Measurements from ENCODE around the gene BDKRB1. TPM values are rescaled to one million over a fixed set of nuclear protein-coding genes. Genes with fewer than 3 reads are reported as not detected.

The BDKRB1 gene
- total RNA-seq: not detected
- not detected for polyA plus RNA-seq
- total RNA-seq: not detected

- H3K9me3 Mint-ChIP-seq: no peaks in the 10 kb centered on the region
- H3K27me3 Mint-ChIP-seq: peaks cover 14 to 39% (median 32%) of the 10 kb centered on the region in 5 donors
- H3K27me3 ChIP-seq (ENCODE audit: control insufficient read depth in 2 of 2, insufficient read depth in 2 of 2, low read length in 2 of 2): no peaks in the 10 kb centered on the region
- ChIA-PET POLR2A (no interaction called here), CTCF (no interaction called here)
- H3K4me3 Mint-ChIP-seq: no peak within 1 kb of the TSS
- H3K27ac ChIP-seq (ENCODE audit: low read depth, low read length): no peak within 1 kb of the TSS
- no peaks in the 10 kb centered on the region for H3K9me3 ChIP-seq (ENCODE audit: control insufficient read depth in 2 of 3, low read length in 3 of 3)
- DNase-seq (no peak), ATAC-seq (no peak)
- no peak within 1 kb of the TSS for H3K4me3 ChIP-seq (ENCODE audit: low read length)
- no peaks in the 10 kb centered on the region for H3K36me3 Mint-ChIP-seq
- no peaks in the 10 kb centered on the region for H3K4me1 Mint-ChIP-seq
- no peaks in the 10 kb centered on the region for H3K4me1 ChIP-seq (ENCODE audit: control insufficient read depth in 2 of 2, insufficient read depth in 2 of 2, low read length in 2 of 2)
- no peak within 1 kb of the TSS for H3K27ac Mint-ChIP-seq
- intact Hi-C loops (cut with micrococcal nuclease): no loop called here
- no peaks in the 10 kb centered on the region for H3K36me3 ChIP-seq (ENCODE audit: control insufficient read depth in 2 of 3, insufficient read depth in 3 of 3, low read length in 3 of 3)
Measured at GRCh38 chr14:96255501-96256366, at the start of gene BDKRB1. Gene BDKRB1, plus strand, starts transcription at chr14:96256210. Its CDS starts 7,473 bp downstream, at chr14:96263683.

- H3K9me3 ChIP-seq (ENCODE audit: control insufficient read depth in 2 of 3, low read length in 3 of 3): no peaks in the 10 kb centered on the region
- DNase-seq (no peak), ATAC-seq (no peak)
- Mint-ChIP-seq H3K9me3 (peaks cover 0 to 4% (median 0%) of the 10 kb centered on the region in 11 donors), H3K27ac (no peak overlapping the region), H3K27me3 (peaks cover 25 to 45% (median 28%) of the 10 kb centered on the region in 5 donors), H3K4me1 (peaks cover 0 to 12% (median 7%) of the 10 kb centered on the region in 7 donors), H3K36me3 (peaks cover 0 to 1% (median 0%) of the 10 kb centered on the region in 5 donors), H3K4me3 (no peak overlapping the region)
- no peak overlapping the region for H3K4me3 ChIP-seq (ENCODE audit: low read length)
- H3K27me3 ChIP-seq (ENCODE audit: control insufficient read depth in 2 of 2, insufficient read depth in 2 of 2, low read length in 2 of 2): peaks cover 0 to 5% of the 10 kb centered on the region in 2 donors
- no peaks in the 10 kb centered on the region for H3K36me3 ChIP-seq (ENCODE audit: control insufficient read depth in 2 of 3, insufficient read depth in 3 of 3, low read length in 3 of 3)
- intact Hi-C loops (cut with micrococcal nuclease): no loop called here
- H3K27ac ChIP-seq (ENCODE audit: low read depth, low read length): no peak overlapping the region
- H3K4me1 ChIP-seq (ENCODE audit: control insufficient read depth in 2 of 2, insufficient read depth in 2 of 2, low read length in 2 of 2): no peaks in the 10 kb centered on the region
- POLR2A ChIA-PET: no interaction called here
- CTCF ChIA-PET: interaction anchor here (0.6 kb wide), 1 partner anchor 163 kb away, joined by 3 read pairs; no protein-coding TSS in a partner anchor
Measured at GRCh38 chr14:96206461-96206860, 49.5 kb upstream of the BDKRB1 start.

- POLR2A ChIA-PET: no interaction called here
- H3K27me3 Mint-ChIP-seq: peaks cover 20 to 36% (median 25%) of the 10 kb centered on the region in 5 donors
- Histone ChIP-seq H3K27ac (ENCODE audit: low read depth, low read length) (no peak overlapping the region), H3K9me3 (ENCODE audit: control insufficient read depth in 2 of 3, low read length in 3 of 3) (peaks cover 0 to 10% (median 0%) of the 10 kb centered on the region in 3 experiments), H3K4me1 (ENCODE audit: control insufficient read depth in 2 of 2, insufficient read depth in 2 of 2, low read length in 2 of 2) (no peaks in the 10 kb centered on the region), H3K4me3 (ENCODE audit: low read length) (no peak overlapping the region), H3K27me3 (ENCODE audit: control insufficient read depth in 2 of 2, insufficient read depth in 2 of 2, low read length in 2 of 2) (peaks cover 0 to 5% of the 10 kb centered on the region in 2 donors), H3K36me3 (ENCODE audit: control insufficient read depth in 2 of 3, insufficient read depth in 3 of 3, low read length in 3 of 3) (no peaks in the 10 kb centered on the region)
- H3K27ac Mint-ChIP-seq: no peak overlapping the region
- no peak overlapping the region for H3K4me3 Mint-ChIP-seq
- no peak for ATAC-seq
- intact Hi-C loops (cut with micrococcal nuclease): no loop called here
- H3K4me1 Mint-ChIP-seq: peaks cover 0 to 10% (median 7%) of the 10 kb centered on the region in 7 donors
- DNase-seq: no peak
- peaks cover 0 to 17% (median 4%) of the 10 kb centered on the region in 11 donors for H3K9me3 Mint-ChIP-seq
- CTCF ChIA-PET: no interaction called here
- H3K36me3 Mint-ChIP-seq: peaks cover 0 to 7% (median 0%) of the 10 kb centered on the region in 5 donors
Measured at GRCh38 chr14:96207686-96208085, 48.3 kb upstream of the BDKRB1 start.

- Histone ChIP-seq H3K27me3 (ENCODE audit: control insufficient read depth in 2 of 2, insufficient read depth in 2 of 2, low read length in 2 of 2) (peaks cover 0 to under 1% of the 10 kb centered on the region in 2 donors), H3K4me1 (ENCODE audit: control insufficient read depth in 2 of 2, insufficient read depth in 2 of 2, low read length in 2 of 2) (no peaks in the 10 kb centered on the region), H3K27ac (ENCODE audit: low read depth, low read length) (no peak overlapping the region), H3K4me3 (ENCODE audit: low read length) (no peak overlapping the region), H3K36me3 (ENCODE audit: control insufficient read depth in 2 of 3, insufficient read depth in 3 of 3, low read length in 3 of 3) (no peaks in the 10 kb centered on the region), H3K9me3 (ENCODE audit: control insufficient read depth in 2 of 3, low read length in 3 of 3) (peaks cover 0 to 10% (median 0%) of the 10 kb centered on the region in 3 experiments)
- intact Hi-C loops (cut with micrococcal nuclease): no loop called here
- ChIA-PET CTCF (no interaction called here), POLR2A (no interaction called here)
- H3K36me3 Mint-ChIP-seq: peaks cover 0 to 7% (median 0%) of the 10 kb centered on the region in 5 donors
- H3K27me3 Mint-ChIP-seq: peaks cover 10 to 26% (median 22%) of the 10 kb centered on the region in 5 donors
- no peak overlapping the region for H3K4me3 Mint-ChIP-seq
- H3K9me3 Mint-ChIP-seq: peaks cover 0 to 24% (median 6%) of the 10 kb centered on the region in 11 donors
- H3K4me1 Mint-ChIP-seq: peaks cover 0 to 8% (median 7%) of the 10 kb centered on the region in 7 donors
- ATAC-seq: no peak
- H3K27ac Mint-ChIP-seq: no peak overlapping the region
- DNase-seq: no peak
Measured at GRCh38 chr14:96208739-96209138, 47.3 kb upstream of the BDKRB1 start.

- ATAC-seq (no peak), DNase-seq (no peak)
- H3K4me1 ChIP-seq (ENCODE audit: control insufficient read depth in 2 of 2, insufficient read depth in 2 of 2, low read length in 2 of 2): no peaks in the 10 kb centered on the region
- Mint-ChIP-seq H3K27ac (no peak overlapping the region), H3K27me3 (peaks cover 0 to 15% (median 5%) of the 10 kb centered on the region in 5 donors), H3K4me1 (no peaks in the 10 kb centered on the region), H3K9me3 (peaks cover 0 to 24% (median 6%) of the 10 kb centered on the region in 11 donors), H3K36me3 (peaks cover 0 to 7% (median 0%) of the 10 kb centered on the region in 5 donors), H3K4me3 (no peak overlapping the region)
- intact Hi-C loops (cut with micrococcal nuclease): no loop called here
- H3K9me3 ChIP-seq (ENCODE audit: control insufficient read depth in 2 of 3, low read length in 3 of 3): peaks cover 0 to 10% (median 0%) of the 10 kb centered on the region in 3 experiments
- H3K27me3 ChIP-seq (ENCODE audit: control insufficient read depth in 2 of 2, insufficient read depth in 2 of 2, low read length in 2 of 2): no peaks in the 10 kb centered on the region
- ChIA-PET CTCF (no interaction called here), POLR2A (no interaction called here)
- H3K27ac ChIP-seq (ENCODE audit: low read depth, low read length): no peak overlapping the region
- no peak overlapping the region for H3K4me3 ChIP-seq (ENCODE audit: low read length)
- H3K36me3 ChIP-seq (ENCODE audit: control insufficient read depth in 2 of 3, insufficient read depth in 3 of 3, low read length in 3 of 3): no peaks in the 10 kb centered on the region
Measured at GRCh38 chr14:96212140-96212539, 43.9 kb upstream of the BDKRB1 start.

- ChIA-PET CTCF (no interaction called here), POLR2A (no interaction called here)
- peak overlapping the region in 1 of 9 donors; percentile 8 for H3K27ac Mint-ChIP-seq
- ATAC-seq (no peak), DNase-seq (no peak)
- Histone ChIP-seq H3K27ac (ENCODE audit: low read depth, low read length) (no peak overlapping the region), H3K36me3 (ENCODE audit: control insufficient read depth in 2 of 3, insufficient read depth in 3 of 3, low read length in 3 of 3) (no peaks in the 10 kb centered on the region), H3K4me1 (ENCODE audit: control insufficient read depth in 2 of 2, insufficient read depth in 2 of 2, low read length in 2 of 2) (no peaks in the 10 kb centered on the region), H3K27me3 (ENCODE audit: control insufficient read depth in 2 of 2, insufficient read depth in 2 of 2, low read length in 2 of 2) (no peaks in the 10 kb centered on the region), H3K4me3 (ENCODE audit: low read length) (no peak overlapping the region), H3K9me3 (ENCODE audit: control insufficient read depth in 2 of 3, low read length in 3 of 3) (peaks cover 0 to 10% (median 0%) of the 10 kb centered on the region in 3 experiments)
- intact Hi-C loops (cut with micrococcal nuclease): no loop called here
- no peaks in the 10 kb centered on the region for H3K4me1 Mint-ChIP-seq
- H3K4me3 Mint-ChIP-seq: no peak overlapping the region
- peaks cover 0 to 7% (median 0%) of the 10 kb centered on the region in 5 donors for H3K36me3 Mint-ChIP-seq
- H3K27me3 Mint-ChIP-seq: peaks cover 0 to 12% (median 5%) of the 10 kb centered on the region in 5 donors
- H3K9me3 Mint-ChIP-seq: peaks cover 0 to 24% (median 6%) of the 10 kb centered on the region in 11 donors
Measured at GRCh38 chr14:96212896-96213295, 43.1 kb upstream of the BDKRB1 start.
